Panc1 (cell line): ENCODE results near the gene ATXN7. TPM values are rescaled to one million over a fixed set of nuclear protein-coding genes. Genes with fewer than 3 reads are reported as not detected.

Source experiments
- ATAC-seq: fragments of 200-7000 bp; cut with Tn5 transposase; 2 replicates; pipeline ENCODE4 v1.9.1; 2020; ENCODE audit warnings: mild to moderate bottlenecking, moderate library complexity
- BruUV-seq: library from RNA; stranded (reverse); fragments of 400-500 nt; replicated peaks from 2 replicates; lab custom pipeline; 2021; lab: Mats Ljungman, UMichigan
- CTCF ChIA-PET: fragments of 300-600 bp; sonication (Branson Sonifier 250); formaldehyde crosslinking; loops from one replicate; lab custom pipeline; 2022; ENCODE audit warnings: antibody characterized with exemption; lab: Charles Lee
- POLR2A ChIA-PET: fragments of 300-600 bp; sonication (Branson Sonifier 250); formaldehyde crosslinking; loops from one replicate; lab custom pipeline; 2022; ENCODE audit warnings: antibody characterized with exemption; lab: Charles Lee
- DNase-seq: peaks from one replicate; pipeline ENCODE4 v3.0.0-alpha.2; 2010; ENCODE audit warnings: low read depth, low spot score
- H3K27ac ChIP-seq: 2 replicates; pipeline ENCODE4 v1.5.1; 2011; ENCODE audit warnings: mild to moderate bottlenecking, low read length, inconsistent platforms
- H3K27me3 ChIP-seq: fragments of 200-500 bp; sonication (Bioruptor generic); 2 replicates; pipeline ENCODE4 v1.6.0; 2014; ENCODE audit warnings: low read length, inconsistent platforms; ENCODE audit not compliant: control insufficient read depth, insufficient read depth
- H3K36me3 ChIP-seq: fragments of 200-500 bp; sonication (Bioruptor generic); 2 replicates; pipeline ENCODE4 v1.5.1; 2014; ENCODE audit warnings: inconsistent platforms, mild to moderate bottlenecking, low read length, moderate library complexity; ENCODE audit not compliant: control insufficient read depth, insufficient read depth
- H3K4me1 ChIP-seq: 2 replicates; pipeline ENCODE4 v1.5.1; 2011; ENCODE audit warnings: inconsistent platforms, mild to moderate bottlenecking, low read length, moderate library complexity; ENCODE audit not compliant: control insufficient read depth, insufficient read depth
- H3K4me3 ChIP-seq, 2 experiments: 2 replicates each; pipeline ENCODE4 v1.5.1; 2011 to 2012; ENCODE audit warnings: low read depth in 2 of 2, low read length in 2 of 2, mild to moderate bottlenecking in 2 of 2, inconsistent platforms in 1 of 2, moderate library complexity in 1 of 2
- H3K9me3 ChIP-seq: fragments of 200-500 bp; sonication (Bioruptor generic); 2 replicates; pipeline ENCODE4 v1.5.1; 2014; ENCODE audit warnings: low read depth, mild to moderate bottlenecking, inconsistent platforms, low read length, moderate library complexity; ENCODE audit not compliant: control insufficient read depth, insufficient read depth
- POLR2AphosphoS5 ChIP-seq: IDR thresholded peaks from 2 replicates; pipeline ENCODE4 v1.6.1; 2012; ENCODE audit warnings: mild to moderate bottlenecking, low read depth, low read length, moderate library complexity
- SIN3A ChIP-seq: IDR thresholded peaks from 2 replicates; pipeline ENCODE4 v1.6.1; 2012; ENCODE audit warnings: low read depth, mild to moderate bottlenecking, low read length, moderate library complexity, borderline replicate concordance; ENCODE audit not compliant: insufficient read depth
- TCF7L2 ChIP-seq: IDR thresholded peaks from 2 replicates; pipeline ENCODE4 v1.6.1; 2011; ENCODE audit warnings: mild to moderate bottlenecking, low read depth, low read length, inconsistent platforms
- in situ Hi-C: cut with HindIII; loops from 2 replicates; pipeline ENCODE4 v1.10.0; 2016; ENCODE audit warnings: low sequenced_read_pairs, low pct_unique_long_range_greater_than_20kb
- intact Hi-C: fragments of 100-400 bp; cut with micrococcal nuclease; formaldehyde crosslinking; loops from one replicate; pipeline ENCODE4 v1.10.0; 2022; ENCODE audit not compliant: unreplicated experiment
- total RNA-seq: library from RNA; stranded (reverse); gene quantifications from one replicate; pipeline ENCODE4 v1.2.1, GENCODE V29; 2021; ENCODE audit not compliant: unreplicated experiment
- TF ChIP-seq, protein P1 (sequence below): fragments of 450-650 bp; IDR thresholded peaks from 2 replicates; pipeline ENCODE4 v1.5.1; 2017; ENCODE audit warnings: mild to moderate bottlenecking
- TF ChIP-seq, protein P2 (sequence below), 2 experiments: IDR thresholded peaks; 2 replicates each; pipeline ENCODE4 v1.6.1; 2011 to 2012; ENCODE audit warnings: low read depth in 2 of 2, control low read depth in 1 of 2, low read length in 1 of 2, mild to moderate bottlenecking in 1 of 2, moderate library complexity in 1 of 2; ENCODE audit not compliant: insufficient read depth in 1 of 2

Gene ATXN7
- total RNA-seq, 1 experiment from 2014 or later: 17.3 TPM

GRCh38 chr3:63955830-63956545 is 92.3 kb downstream of the ATXN7 start:
- H3K4me1 ChIP-seq: peaks cover 7% of the 10 kb centered on the region
- H3K27me3 ChIP-seq: no peaks in the 10 kb centered on the region
- intact Hi-C loops (no loop called here), in situ Hi-C loops (no loop called here)
- H3K27ac ChIP-seq: no peak overlapping the region
- H3K9me3 ChIP-seq: no peaks in the 10 kb centered on the region
- no peaks in the 10 kb centered on the region; the same call in none of the 2 replicates for H3K36me3 ChIP-seq
- ChIA-PET CTCF (interaction anchor here (0.7 kb wide), 1 partner anchor 373 kb away, joined by 15 read pairs; no protein-coding TSS in a partner anchor), POLR2A (no interaction called here)
- DNase-seq (no peak), ATAC-seq (no peak)
- no peak for TF ChIP-seq SIN3A
- BruUV-seq: no TSS peak
- H3K4me3 ChIP-seq: no peak overlapping the region

DNA sequence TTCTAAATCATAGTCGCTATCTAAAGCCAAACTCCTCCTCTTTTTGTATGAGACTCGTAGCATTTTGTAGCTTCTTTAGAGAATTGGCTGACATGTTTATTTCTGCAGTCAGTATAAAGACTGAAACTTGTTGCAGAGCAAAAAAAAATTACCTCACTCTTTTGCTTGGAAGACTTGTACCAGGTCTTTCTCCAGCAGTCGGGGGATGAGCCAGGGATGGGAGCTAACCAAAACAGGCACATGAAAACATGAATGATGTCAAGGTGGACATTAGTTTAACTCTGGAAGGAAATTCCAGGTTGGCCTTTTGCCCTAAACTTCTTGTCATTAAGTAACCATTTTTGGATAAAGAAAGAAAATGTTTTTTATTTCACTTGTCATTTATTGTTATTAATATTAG is 95.5 kb downstream of the ATXN7 start:
- ATAC-seq (no peak), DNase-seq (no peak)
- intact Hi-C loops (no loop called here), in situ Hi-C loops (no loop called here)
- ChIA-PET POLR2A (interaction anchor here (0.6 kb wide), 1 partner anchor 52 kb away, joined by 4 read pairs; no protein-coding TSS in a partner anchor), CTCF (no interaction called here)
- Histone ChIP-seq H3K27ac (no peak overlapping the region), H3K27me3 (no peaks in the 10 kb centered on the region), H3K4me1 (peaks cover 7% of the 10 kb centered on the region), H3K4me3 (no peak overlapping the region), H3K36me3 (no peaks in the 10 kb centered on the region; the same call in 1 of the 2 replicates), H3K9me3 (no peaks in the 10 kb centered on the region)
- no TSS peak for BruUV-seq
- TF ChIP-seq, protein P1, sequence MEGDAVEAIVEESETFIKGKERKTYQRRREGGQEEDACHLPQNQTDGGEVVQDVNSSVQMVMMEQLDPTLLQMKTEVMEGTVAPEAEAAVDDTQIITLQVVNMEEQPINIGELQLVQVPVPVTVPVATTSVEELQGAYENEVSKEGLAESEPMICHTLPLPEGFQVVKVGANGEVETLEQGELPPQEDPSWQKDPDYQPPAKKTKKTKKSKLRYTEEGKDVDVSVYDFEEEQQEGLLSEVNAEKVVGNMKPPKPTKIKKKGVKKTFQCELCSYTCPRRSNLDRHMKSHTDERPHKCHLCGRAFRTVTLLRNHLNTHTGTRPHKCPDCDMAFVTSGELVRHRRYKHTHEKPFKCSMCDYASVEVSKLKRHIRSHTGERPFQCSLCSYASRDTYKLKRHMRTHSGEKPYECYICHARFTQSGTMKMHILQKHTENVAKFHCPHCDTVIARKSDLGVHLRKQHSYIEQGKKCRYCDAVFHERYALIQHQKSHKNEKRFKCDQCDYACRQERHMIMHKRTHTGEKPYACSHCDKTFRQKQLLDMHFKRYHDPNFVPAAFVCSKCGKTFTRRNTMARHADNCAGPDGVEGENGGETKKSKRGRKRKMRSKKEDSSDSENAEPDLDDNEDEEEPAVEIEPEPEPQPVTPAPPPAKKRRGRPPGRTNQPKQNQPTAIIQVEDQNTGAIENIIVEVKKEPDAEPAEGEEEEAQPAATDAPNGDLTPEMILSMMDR: no peak
- TF ChIP-seq SIN3A: no peak
- TF ChIP-seq POLR2AphosphoS5: no peak
- TF ChIP-seq TCF7L2: no peak
- TF ChIP-seq, protein P2, sequence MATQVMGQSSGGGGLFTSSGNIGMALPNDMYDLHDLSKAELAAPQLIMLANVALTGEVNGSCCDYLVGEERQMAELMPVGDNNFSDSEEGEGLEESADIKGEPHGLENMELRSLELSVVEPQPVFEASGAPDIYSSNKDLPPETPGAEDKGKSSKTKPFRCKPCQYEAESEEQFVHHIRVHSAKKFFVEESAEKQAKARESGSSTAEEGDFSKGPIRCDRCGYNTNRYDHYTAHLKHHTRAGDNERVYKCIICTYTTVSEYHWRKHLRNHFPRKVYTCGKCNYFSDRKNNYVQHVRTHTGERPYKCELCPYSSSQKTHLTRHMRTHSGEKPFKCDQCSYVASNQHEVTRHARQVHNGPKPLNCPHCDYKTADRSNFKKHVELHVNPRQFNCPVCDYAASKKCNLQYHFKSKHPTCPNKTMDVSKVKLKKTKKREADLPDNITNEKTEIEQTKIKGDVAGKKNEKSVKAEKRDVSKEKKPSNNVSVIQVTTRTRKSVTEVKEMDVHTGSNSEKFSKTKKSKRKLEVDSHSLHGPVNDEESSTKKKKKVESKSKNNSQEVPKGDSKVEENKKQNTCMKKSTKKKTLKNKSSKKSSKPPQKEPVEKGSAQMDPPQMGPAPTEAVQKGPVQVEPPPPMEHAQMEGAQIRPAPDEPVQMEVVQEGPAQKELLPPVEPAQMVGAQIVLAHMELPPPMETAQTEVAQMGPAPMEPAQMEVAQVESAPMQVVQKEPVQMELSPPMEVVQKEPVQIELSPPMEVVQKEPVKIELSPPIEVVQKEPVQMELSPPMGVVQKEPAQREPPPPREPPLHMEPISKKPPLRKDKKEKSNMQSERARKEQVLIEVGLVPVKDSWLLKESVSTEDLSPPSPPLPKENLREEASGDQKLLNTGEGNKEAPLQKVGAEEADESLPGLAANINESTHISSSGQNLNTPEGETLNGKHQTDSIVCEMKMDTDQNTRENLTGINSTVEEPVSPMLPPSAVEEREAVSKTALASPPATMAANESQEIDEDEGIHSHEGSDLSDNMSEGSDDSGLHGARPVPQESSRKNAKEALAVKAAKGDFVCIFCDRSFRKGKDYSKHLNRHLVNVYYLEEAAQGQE (IDR thresholded peaks at IDR 0.05; ENCODE audit: insufficient read depth in 1 of 2, low read depth in 2 of 2, low read length in 1 of 2): no peak
